HG02763 (cell line): ENCODE results near the gene INHA.

ENCODE experiments used
- ATAC-seq: cut with Tn5 transposase; IDR thresholded peaks from one replicate; pipeline ENCODE4 v1.9.1; 2021; ENCODE audit warnings: mild to moderate bottlenecking, moderate library complexity; ENCODE audit not compliant: unreplicated experiment

INHA gene

DNA sequence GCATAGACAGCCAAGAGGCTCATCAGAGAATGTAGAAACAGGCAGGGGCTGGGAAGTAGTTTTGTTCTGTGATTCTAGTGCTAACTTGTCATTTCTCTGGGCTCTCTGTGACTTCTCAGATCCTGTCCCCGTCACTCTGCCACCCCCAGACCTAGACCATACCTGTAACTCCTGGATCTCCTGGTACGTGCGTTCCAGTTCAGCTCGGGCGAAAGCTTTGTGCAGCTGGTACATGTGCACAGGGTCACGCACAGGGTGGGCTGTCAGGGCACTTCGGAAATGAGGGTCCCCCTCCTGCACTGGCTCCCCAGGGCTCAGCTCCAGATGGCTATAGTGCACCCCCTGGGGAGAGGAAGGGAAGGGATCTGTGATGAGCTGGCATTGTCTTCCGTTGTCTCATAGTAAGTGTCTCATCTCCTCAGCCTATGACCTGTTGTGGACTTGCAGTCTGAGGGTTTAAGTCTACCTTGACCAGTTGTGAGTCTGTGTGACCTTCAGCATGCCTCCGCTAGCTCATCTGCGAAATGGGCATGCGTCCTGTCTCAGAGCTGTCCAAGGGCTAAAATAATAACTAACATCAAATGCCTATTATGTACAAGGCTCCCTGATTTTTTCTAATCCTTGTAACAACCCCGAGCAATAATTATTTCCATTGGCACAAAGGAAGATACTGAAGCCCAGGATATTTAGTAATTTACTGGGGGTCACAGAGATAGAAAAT, 31.2 kb upstream of the INHA start:
- ATAC-seq: no peak

DNA sequence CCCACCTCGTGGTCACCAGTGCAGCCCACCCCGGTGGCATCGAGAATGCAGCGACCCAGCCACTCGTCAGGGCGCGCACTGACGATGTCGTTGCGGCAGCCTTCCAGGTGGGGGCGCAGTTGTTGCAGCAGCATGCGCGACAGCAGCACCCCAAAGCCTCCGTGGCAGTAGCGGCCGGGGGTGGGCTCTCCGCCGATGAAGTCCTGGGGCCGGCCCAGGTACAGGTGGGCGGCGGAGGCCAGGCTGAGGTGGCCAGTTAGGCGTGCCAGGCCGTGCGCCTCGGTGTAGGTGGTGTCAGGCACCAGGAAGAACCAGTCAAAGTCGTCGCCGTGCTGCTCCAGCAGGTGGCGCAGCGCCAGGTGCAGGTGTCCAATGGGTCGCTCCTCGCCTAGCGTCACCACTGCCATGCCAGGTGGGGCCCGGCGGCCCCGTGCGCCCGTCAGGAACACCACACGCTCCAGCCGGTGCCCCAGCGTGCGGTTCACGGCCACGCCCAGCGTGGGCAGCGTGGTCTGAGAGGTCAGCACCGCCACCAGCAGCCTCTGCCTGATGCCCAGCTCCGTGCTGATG, 30.4 kb upstream of the INHA start:
- ATAC-seq: peak; percentile 43

DNA sequence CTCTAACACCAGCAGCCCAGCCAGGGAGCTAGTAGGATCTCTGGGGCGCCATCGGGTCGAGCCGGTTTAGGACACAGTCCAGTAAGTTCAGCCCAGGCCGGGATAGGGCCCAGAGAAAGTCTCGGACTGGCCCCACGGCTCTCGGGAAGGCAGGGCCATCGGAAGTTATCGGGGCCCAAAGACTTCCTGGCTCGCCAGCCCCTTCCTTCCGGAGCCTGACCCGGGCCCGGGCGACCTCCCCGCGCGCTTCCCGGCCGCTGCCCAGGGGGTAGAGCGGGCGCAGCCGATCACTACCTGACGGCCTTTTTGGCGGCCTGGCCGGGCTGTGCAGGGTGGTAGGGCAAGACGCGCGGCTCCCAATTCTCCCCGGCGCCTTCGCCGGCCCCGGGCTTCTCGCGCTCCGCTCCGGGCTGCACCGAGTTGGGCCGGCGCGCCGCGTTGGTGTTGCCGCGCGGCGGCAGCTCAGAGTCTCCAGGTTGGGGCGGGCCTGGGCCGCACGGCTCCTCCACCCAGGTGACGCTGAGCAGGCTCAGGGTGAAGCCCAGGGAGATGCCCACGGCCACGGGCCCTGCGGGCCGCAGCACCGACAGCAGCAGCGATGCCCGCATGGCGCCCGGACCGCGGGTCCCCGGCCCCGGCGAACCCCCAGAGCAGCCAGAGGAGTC, 29.0 kb upstream of the INHA start:
- ATAC-seq: peak; percentile 25

- peak; percentile 80 for ATAC-seq
Measured at GRCh38 chr2:219543596-219544358, 28.3 kb upstream of the INHA start, which contains the start of the genes CHPF and TMEM198. TSS of gene CHPF (minus strand) at chr2:219543809. CDS start at chr2:219543538, 271 bp downstream. TSS of gene TMEM198 (plus strand) at chr2:219544028. CDS start at chr2:219544728, 700 bp downstream.

GRCh38 chr2:219544567-219544966, 27.5 kb upstream of the INHA start:
- ATAC-seq: no peak

GRCh38 chr2:219545295-219545942, 26.7 kb upstream of the INHA start:
- no peak for ATAC-seq

DNA sequence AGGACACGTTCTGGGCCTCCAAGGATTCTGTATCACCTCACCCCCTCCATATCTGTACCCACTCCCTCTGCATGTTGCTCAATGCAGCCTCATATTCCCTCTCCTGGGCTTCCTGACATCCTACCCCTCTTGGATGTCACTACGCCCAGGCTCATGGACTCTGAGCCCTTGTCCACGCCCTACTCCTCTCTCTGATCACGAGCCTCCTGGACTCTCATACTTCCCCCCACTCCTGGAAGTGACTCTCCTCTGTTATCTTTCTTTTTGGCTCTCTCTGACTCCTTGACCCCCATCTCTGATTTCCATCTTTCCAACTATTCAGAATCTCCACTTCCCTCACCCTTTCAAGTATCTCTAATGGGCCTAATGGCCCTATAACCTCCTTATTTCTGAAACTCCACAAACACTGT, 26.2 kb upstream of the INHA start:
- no peak for ATAC-seq

DNA sequence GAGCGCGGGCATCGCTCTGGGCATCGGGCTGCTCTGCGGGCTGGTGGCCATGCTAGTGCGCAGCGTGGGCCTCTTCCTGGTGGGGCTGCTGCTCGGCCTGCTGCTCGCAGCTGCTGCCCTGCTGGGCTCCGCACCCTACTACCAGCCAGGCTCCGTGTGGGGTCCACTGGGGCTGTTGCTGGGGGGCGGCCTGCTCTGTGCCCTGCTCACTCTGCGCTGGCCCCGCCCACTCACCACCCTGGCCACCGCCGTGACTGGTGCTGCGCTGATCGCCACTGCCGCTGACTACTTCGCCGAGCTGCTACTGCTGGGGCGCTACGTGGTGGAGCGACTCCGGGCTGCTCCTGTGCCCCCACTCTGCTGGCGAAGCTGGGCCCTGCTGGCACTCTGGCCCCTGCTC, 24.5 kb upstream of the INHA start:
- no peak for ATAC-seq

DNA sequence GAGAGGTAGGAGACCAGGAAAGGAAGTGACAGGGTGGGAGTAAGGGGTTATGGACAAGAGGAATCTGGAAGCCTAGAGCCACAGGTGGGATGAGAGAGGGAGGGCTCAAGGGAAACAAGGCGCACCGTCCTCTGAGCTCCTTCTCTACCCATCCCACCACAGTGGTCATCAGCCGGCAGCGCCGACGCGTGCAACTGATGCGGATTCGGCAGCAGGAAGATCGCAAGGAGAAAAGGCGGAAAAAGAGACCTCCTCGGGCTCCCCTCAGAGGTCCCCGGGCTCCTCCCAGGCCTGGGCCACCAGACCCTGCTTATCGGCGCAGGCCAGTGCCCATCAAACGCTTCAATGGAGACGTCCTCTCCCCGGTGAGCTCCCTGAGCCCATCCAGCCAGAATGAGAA, 23.1 kb upstream of the INHA start:
- ATAC-seq: no peak

DNA sequence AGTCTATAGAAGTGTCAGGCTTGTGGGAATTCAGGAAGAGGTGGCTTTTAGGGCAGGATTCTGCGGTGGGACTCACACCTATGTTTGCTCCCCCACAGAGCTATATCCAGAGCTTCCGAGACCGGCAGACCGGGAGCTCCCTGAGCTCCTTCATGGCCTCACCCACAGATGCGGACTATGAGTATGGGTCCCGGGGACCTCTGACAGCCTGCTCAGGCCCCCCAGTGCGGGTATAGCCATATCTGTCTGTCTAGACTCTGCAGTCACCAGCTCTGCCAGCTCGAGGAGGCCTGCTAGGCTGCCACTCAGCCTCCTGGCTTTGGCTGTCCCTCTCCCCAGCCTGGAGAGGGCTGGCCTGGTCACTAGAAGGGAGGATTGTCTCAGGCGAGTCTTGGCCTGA, 22.5 kb upstream of the INHA start:
- ATAC-seq: no peak

DNA sequence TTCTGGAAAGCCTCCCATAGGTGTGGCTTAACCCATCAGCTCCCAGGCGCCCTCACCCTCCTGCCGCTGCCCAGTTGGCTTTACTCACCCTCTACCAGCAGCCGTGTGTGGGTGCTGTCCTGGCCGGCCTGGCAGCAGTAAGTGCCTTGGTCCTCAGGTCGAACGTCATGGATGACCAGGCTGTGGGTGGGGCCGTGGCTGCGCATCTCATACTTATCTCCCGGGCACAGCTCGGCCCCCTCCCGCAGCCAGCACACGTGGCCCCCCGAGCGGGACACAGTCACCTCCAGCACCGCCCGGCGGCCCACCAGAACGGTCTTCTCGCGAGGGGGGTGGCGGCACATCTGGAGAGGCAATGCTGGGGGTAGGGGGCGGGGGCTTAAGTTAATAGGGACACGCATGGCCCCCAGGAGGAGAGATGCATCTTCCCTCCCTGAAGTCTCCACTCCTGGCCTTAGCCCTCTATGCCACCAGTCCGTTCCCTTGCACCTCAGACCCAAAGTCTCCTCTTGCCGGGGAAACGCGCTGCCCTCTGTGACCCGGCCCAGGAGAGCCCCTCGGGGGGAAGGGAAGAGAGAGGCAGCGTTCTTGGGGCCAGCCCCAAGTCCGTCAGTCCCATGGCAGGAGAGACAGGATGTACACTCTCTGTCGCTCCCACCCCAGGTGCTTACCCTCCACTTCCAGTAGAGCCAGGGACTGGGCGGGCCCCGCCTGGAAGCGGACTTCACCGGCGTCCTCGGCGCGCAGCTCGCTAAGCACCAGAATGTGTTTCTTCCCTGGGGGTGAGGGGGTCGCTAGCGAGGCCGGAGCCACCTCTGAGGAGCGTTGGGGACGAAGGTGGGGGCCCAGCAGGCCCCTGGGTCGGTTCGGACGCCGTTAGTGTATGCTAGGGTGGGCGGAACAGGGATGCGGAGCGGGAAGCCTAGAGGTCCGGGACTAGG, 20.4 kb upstream of the INHA start:
- peak; percentile 18 for ATAC-seq

- ATAC-seq: peak; percentile 82
Measured at GRCh38 chr2:219552382-219553167, 19.5 kb upstream of the INHA start.

DNA sequence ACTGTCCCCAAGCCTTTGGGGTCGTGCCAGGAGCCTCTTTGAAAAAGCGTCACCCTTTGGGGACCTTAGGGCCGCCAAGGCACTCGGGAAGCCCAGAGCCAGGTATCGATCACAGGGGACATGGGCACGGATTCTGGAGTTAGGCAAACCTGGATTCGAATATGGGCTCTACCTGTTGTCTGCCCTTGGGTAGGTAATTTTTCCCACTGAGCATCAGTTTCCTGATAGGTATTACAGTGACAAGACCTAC, 19.0 kb upstream of the INHA start:
- ATAC-seq: no peak

GRCh38 chr2:219553463-219553963, 18.6 kb upstream of the INHA start:
- ATAC-seq: no peak

DNA sequence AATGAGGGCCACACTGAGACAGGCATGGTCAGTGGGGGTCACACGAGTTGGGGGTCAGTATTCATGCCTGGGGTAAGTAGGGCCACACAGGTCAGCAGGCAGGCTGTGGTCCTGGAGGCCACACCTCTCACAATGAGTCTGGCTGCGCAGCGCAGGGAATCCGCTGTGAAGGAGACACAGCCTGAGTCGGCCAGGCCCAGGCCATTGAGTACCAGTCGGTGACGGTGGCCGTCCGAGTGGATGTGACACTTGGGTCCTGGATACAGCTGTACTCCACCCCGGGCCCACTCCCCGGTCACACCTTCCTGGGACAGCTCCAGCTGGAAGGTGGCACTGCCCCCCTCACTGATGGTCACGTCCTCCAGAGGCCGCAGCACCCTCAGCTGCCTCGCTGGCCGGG, 17.8 kb upstream of the INHA start:
- no peak for ATAC-seq

DNA sequence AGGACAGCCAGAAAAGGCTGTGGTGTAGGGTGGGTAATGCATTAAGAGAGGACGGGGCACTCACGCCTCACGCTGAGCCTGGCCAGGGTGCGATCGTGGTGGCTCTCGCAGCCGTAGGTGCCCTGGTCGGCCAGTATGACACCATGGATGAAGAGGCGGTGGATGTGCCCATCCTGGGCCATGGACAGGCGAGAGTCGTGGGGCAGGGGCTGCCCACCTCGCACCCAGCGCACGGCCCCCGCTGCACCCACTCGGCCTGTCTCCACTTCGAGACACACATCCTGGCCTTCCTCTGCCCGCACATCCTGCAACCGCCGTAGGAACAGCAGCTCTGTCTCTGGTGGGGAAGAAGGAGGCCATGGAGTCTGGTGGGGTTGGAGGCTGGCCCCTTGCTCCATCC, 16.2 kb upstream of the INHA start:
- ATAC-seq: no peak

DNA sequence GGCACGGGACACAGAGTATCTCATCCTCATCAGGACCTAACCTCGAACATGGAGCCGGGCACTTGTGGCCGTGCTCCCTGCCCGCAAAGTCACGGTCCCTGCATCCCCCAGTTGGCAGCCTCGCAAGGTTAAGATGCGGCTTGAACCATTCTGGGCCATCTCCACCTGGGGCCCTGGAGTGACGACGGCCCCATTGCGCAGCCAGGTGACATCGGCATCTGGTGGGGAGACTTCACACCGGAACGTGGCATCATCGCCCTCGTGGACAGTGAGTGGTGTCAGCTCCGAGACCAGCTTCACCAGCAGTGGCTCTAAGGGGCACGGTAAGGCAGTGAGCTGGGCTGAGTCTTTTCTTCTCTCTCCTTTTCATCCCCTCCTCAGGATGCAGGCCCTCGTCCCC, 15.7 kb upstream of the INHA start:
- no peak for ATAC-seq

- no peak for ATAC-seq
Measured at GRCh38 chr2:219557320-219557719, 14.8 kb upstream of the INHA start.
